Transverse colon (tissue), 4 donors: ENCODE measurements around the gene TANGO2. TPM values are rescaled to one million over a fixed set of nuclear protein-coding genes. Genes with fewer than 3 reads are reported as not detected.

ENCODE experiments used
- DNase-seq: peaks from one replicate; pipeline ENCODE4 v3.0.0-alpha.2; 2019
- H3K27ac ChIP-seq, 4 donors: fragments of 200-600 bp; sonication (generic); 2 replicates each; pipeline ENCODE4 v1.5.1; 2016 to 2018; ENCODE audit warnings: inconsistent platforms in 4 of 4
- H3K27me3 ChIP-seq: fragments of 200-600 bp; sonication (generic); 2 replicates; pipeline ENCODE4 v1.5.1; 2017; ENCODE audit warnings: inconsistent platforms
- H3K36me3 ChIP-seq, 4 donors: fragments of 200-600 bp; sonication (generic); 2 replicates each; pipeline ENCODE4 v1.5.1; 2017 to 2019; ENCODE audit warnings: inconsistent platforms in 4 of 4
- H3K4me1 ChIP-seq, 4 donors: fragments of 200-600 bp; sonication (generic); 2 replicates each; pipeline ENCODE4 v1.5.1; 2017 to 2020; ENCODE audit warnings: inconsistent platforms in 4 of 4
- H3K4me3 ChIP-seq, 4 donors: fragments of 200-600 bp; sonication (generic); 1 replicate in 1 of 4; 2 replicates in 3 of 4; pipeline versions ENCODE4 v1.5.1 to v1.6.1; 2017 to 2019; ENCODE audit warnings: inconsistent platforms in 4 of 4
- H3K9me3 ChIP-seq, 2 donors: fragments of 200-600 bp; sonication (generic); 2 replicates each; pipeline ENCODE4 v1.5.1; 2017 to 2019; ENCODE audit warnings: inconsistent platforms in 2 of 2
- CTCF ChIP-seq, 5 experiments: fragments of 200-600 bp in 3 of 5; fragments of 450-650 bp in 2 of 5; sonication (generic) in 3 of 5; IDR thresholded peaks; 1 replicate in 2 of 5; 2 replicates in 3 of 5; pipeline ENCODE4 v1.5.1; 2016 to 2017; ENCODE audit warnings: antibody characterized with exemption in 5 of 5, inconsistent platforms in 3 of 5, mild to moderate bottlenecking in 2 of 5, moderate library complexity in 1 of 5
- EP300 ChIP-seq: sonication (generic); formaldehyde crosslinking; IDR thresholded peaks from one replicate; pipeline ENCODE4 v1.6.1; 2017; ENCODE audit warnings: antibody characterized with exemption, low read depth
- POLR2A ChIP-seq: fragments of 450-650 bp; IDR thresholded peaks from one replicate; pipeline ENCODE4 v1.6.1; 2016; ENCODE audit warnings: antibody characterized with exemption, mild to moderate bottlenecking, moderate library complexity
- POLR2AphosphoS5 ChIP-seq, 3 donors: sonication (generic); formaldehyde crosslinking; IDR thresholded peaks; one replicate each; pipeline ENCODE4 v1.6.1; 2016; ENCODE audit warnings: antibody characterized with exemption in 3 of 3
- WGBS, 2 donors: methylation state at CpG; one replicate each; pipeline ENCODE4 v1.1.5; 2018; ENCODE audit warnings: low coverage in 1 of 2; 5-methylcytosine and 5-hydroxymethylcytosine counted together
- in situ Hi-C, 4 donors: fragments of 200-750 bp; cut with MboI; loops; one replicate each; pipeline versions ENCODE4 v1.15.0 to v1.15.1; 2017; ENCODE audit warnings: low sequenced_read_pairs in 3 of 4, low pct_ligation_motif_present in 1 of 4, low pct_unique_long_range_greater_than_20kb in 1 of 4
- intact Hi-C: fragments of 100-400 bp; cut with DNase I; formaldehyde crosslinking; loops from one replicate; pipeline ENCODE4 v1.15.1; 2023; ENCODE audit warnings: low total_unique reads
- total RNA-seq, 4 donors: library from RNA; depleted of rRNA; stranded (reverse); fragments of >200 nt; gene quantifications; one replicate each; pipeline ENCODE4 v1.1.0, GENCODE V29; 2016

Gene TANGO2
- total RNA-seq, 4 donors from 2014 or later = 32.9 to 101 (median 50.6) TPM

- TF ChIP-seq CTCF (IDR thresholded peaks at IDR 0.05) (no peak), EP300 (no peak), POLR2A (no peak), POLR2AphosphoS5 (IDR thresholded peaks at IDR 0.05) (no peak)
- intact Hi-C loops (loop anchor here (5.0 kb wide), 1 partner anchor 39 kb away; no protein-coding TSS in a partner anchor), in situ Hi-C loops (no loop called here)
- no peak overlapping the region for H3K4me3 ChIP-seq
- peaks cover 0 to 16% (median 1%) of the 10 kb centered on the region in 4 donors for H3K4me1 ChIP-seq
- 79% methylated on average over 13 of the region's 14 CpGs; no CpG with 5 or more reads in 1 of the 2 donors for WGBS, 2 donors
- DNase-seq = no peak
- no peaks in the 10 kb centered on the region for H3K9me3 ChIP-seq
- H3K27me3 ChIP-seq = no peaks in the 10 kb centered on the region
- H3K36me3 ChIP-seq = peaks cover 0 to 4% (median 0%) of the 10 kb centered on the region in 4 donors
- no peak overlapping the region for H3K27ac ChIP-seq
These were observed 12.3 kb downstream of the TANGO2 start for GRCh38 chr22:20033045-20033706.

GRCh38 chr22:20034143-20034542 is 13.2 kb downstream of the TANGO2 start:
- Histone ChIP-seq H3K9me3 (no peaks in the 10 kb centered on the region), H3K4me1 (peaks cover 0 to 16% (median 1%) of the 10 kb centered on the region in 4 donors), H3K27ac (no peak overlapping the region), H3K36me3 (peaks cover 0 to 6% (median 0%) of the 10 kb centered on the region in 4 donors), H3K27me3 (no peaks in the 10 kb centered on the region), H3K4me3 (no peak overlapping the region)
- no peak for TF ChIP-seq POLR2AphosphoS5 (IDR thresholded peaks at IDR 0.05)
- no peak for TF ChIP-seq CTCF (IDR thresholded peaks at IDR 0.05)
- no peak for TF ChIP-seq POLR2A
- no peak for TF ChIP-seq EP300
- whole genome bisulfite sequencing, 2 donors = 80 to 83% methylated on average over 4 to 5 of the region's 5 CpGs
- intact Hi-C loops = loop anchor here (5.0 kb wide), 1 partner anchor 38 kb away; no protein-coding TSS in a partner anchor
- DNase-seq = no peak
- in situ Hi-C loops = no loop called here

GRCh38 chr22:20035375-20036083 is 14.6 kb downstream of the TANGO2 start:
- no peak for DNase-seq
- Histone ChIP-seq H3K4me1 (peaks cover 0 to 16% (median 1%) of the 10 kb centered on the region in 4 donors), H3K36me3 (peaks cover 0 to 11% (median 0%) of the 10 kb centered on the region in 4 donors), H3K27me3 (no peaks in the 10 kb centered on the region), H3K27ac (no peak overlapping the region), H3K4me3 (no peak overlapping the region), H3K9me3 (no peaks in the 10 kb centered on the region)
- intact Hi-C loops (no loop called here), in situ Hi-C loops (no loop called here)
- WGBS, 2 donors = 78 to 82% methylated on average over 4 to 16 of the region's 16 CpGs
- TF ChIP-seq EP300 (no peak), POLR2A (no peak), POLR2AphosphoS5 (IDR thresholded peaks at IDR 0.05) (no peak), CTCF (IDR thresholded peaks at IDR 0.05) (no peak)

GRCh38 chr22:20036084-20036482 is 15.2 kb downstream of the TANGO2 start:
- whole genome bisulfite sequencing, 2 donors = 77 to 86% methylated on average over 7 to 10 of the region's 10 CpGs
- Histone ChIP-seq H3K4me3 (no peak overlapping the region), H3K36me3 (peaks cover 0 to 11% (median 0%) of the 10 kb centered on the region in 4 donors), H3K27ac (no peak overlapping the region), H3K4me1 (peaks cover 0 to 16% (median 1%) of the 10 kb centered on the region in 4 donors), H3K27me3 (no peaks in the 10 kb centered on the region), H3K9me3 (no peaks in the 10 kb centered on the region)
- no peak for DNase-seq
- in situ Hi-C loops (no loop called here), intact Hi-C loops (no loop called here)
- no peak for TF ChIP-seq EP300
- TF ChIP-seq POLR2A = no peak
- TF ChIP-seq CTCF (IDR thresholded peaks at IDR 0.05) = no peak
- TF ChIP-seq POLR2AphosphoS5 (IDR thresholded peaks at IDR 0.05) = no peak
